ENCODE data around the gene AK3.

The AK3 gene

DNA sequence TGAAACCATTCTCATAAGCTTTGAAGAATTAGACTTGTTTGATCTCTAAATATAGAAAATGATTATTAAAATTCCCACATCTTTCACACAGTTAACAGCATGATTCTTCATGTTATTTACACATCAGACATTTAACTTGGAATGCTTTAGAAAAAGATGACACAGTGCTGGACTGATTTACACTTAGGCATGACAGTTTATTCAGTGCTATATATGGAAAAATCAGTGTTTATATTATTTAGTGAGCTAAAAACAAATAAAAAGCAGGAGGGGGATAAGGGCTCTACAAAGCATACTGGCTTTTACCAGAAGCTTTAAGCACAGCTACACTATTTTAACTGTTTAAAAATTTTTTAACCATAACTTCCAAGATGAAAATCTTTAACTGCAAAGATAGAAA, 31.6 kb downstream of the AK3 start:
- Histone ChIP-seq H3K79me2 (ENCODE audit: insufficient read depth, low read length) (no peaks in the 10 kb centered on the region), H2AFZ (ENCODE audit: low read depth, low read length, severe bottlenecking) (no peak overlapping the region), H3K4me2 (ENCODE audit: low read depth, low read length, poor library complexity, severe bottlenecking) (no peak overlapping the region), H4K20me1 (ENCODE audit: low read depth, low read length) (no peaks in the 10 kb centered on the region), H3K9me3 (ENCODE audit: insufficient read depth, low read length) (no peaks in the 10 kb centered on the region), H3F3A (ENCODE audit: insufficient read depth) (peaks cover 12% of the 10 kb centered on the region; the same call in 1 of the 2 replicates), H3K4me3 (ENCODE audit: insufficient read depth, low read length, poor library complexity, severe bottlenecking) (no peak overlapping the region), H3K27ac (ENCODE audit: low read depth, low read length) (no peak overlapping the region), H3K9ac (ENCODE audit: low read length) (no peak overlapping the region), H3K27me3 (ENCODE audit: low read length) (no peaks in the 10 kb centered on the region), H3K9me2 (replicated peaks; ENCODE audit: insufficient read depth, low read length) (no peaks in the 10 kb centered on the region), H3K36me3 (ENCODE audit: low read length) (peaks cover 46% of the 10 kb centered on the region)
- no peak for TF ChIP-seq EZH2phosphoT487 (conservative IDR thresholded peaks at IDR 0.05; ENCODE audit: low read length)
- TF ChIP-seq, protein P1, sequence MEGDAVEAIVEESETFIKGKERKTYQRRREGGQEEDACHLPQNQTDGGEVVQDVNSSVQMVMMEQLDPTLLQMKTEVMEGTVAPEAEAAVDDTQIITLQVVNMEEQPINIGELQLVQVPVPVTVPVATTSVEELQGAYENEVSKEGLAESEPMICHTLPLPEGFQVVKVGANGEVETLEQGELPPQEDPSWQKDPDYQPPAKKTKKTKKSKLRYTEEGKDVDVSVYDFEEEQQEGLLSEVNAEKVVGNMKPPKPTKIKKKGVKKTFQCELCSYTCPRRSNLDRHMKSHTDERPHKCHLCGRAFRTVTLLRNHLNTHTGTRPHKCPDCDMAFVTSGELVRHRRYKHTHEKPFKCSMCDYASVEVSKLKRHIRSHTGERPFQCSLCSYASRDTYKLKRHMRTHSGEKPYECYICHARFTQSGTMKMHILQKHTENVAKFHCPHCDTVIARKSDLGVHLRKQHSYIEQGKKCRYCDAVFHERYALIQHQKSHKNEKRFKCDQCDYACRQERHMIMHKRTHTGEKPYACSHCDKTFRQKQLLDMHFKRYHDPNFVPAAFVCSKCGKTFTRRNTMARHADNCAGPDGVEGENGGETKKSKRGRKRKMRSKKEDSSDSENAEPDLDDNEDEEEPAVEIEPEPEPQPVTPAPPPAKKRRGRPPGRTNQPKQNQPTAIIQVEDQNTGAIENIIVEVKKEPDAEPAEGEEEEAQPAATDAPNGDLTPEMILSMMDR (IDR thresholded peaks at IDR 0.05; ENCODE audit: insufficient read depth, low read length, poor library complexity, severe bottlenecking) = no peak

DNA sequence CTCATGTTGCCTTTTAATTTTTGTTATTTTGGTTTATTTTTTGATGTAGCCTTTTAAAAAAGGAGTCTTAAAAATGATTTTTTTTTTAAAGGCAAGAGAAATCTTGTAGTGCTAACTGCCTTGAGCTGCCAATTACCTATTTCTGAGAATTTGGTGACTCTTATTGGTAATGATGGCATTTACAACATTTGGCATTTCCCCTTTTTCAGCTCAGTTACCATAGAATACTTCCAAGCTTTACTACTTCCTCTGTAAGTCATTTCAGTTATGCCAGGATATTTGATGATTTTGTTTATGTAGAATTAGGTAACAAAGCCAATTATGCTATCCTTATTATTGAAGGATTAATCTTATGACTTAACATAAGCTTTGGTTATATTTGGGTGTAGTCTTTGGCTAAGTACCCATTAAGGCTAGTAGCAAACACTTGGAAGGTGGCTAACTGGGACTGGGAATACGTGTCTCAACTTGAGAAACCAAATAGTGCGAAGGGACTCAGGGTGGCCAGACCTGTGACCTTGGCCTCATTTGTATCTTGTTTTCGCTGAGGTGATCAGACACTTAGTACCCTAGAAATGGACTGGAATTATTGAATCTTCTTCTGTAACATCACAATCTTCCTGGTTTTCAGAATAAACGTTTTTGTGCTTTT, 33.9 kb downstream of the AK3 start:
- Histone ChIP-seq H3K4me3 (ENCODE audit: insufficient read depth, low read length, poor library complexity, severe bottlenecking) (no peak overlapping the region), H3K9ac (ENCODE audit: low read length) (no peak overlapping the region), H2AFZ (ENCODE audit: low read depth, low read length, severe bottlenecking) (no peak overlapping the region), H3K9me2 (replicated peaks; ENCODE audit: insufficient read depth, low read length) (no peaks in the 10 kb centered on the region), H3K27me3 (ENCODE audit: low read length) (no peaks in the 10 kb centered on the region), H3K79me2 (ENCODE audit: insufficient read depth, low read length) (no peaks in the 10 kb centered on the region), H3F3A (ENCODE audit: insufficient read depth) (peaks cover 12% of the 10 kb centered on the region; the same call in 1 of the 2 replicates), H3K27ac (ENCODE audit: low read depth, low read length) (no peak overlapping the region), H3K9me3 (ENCODE audit: insufficient read depth, low read length) (no peaks in the 10 kb centered on the region), H3K4me2 (ENCODE audit: low read depth, low read length, poor library complexity, severe bottlenecking) (no peak overlapping the region), H3K36me3 (ENCODE audit: low read length) (peaks cover 37% of the 10 kb centered on the region), H4K20me1 (ENCODE audit: low read depth, low read length) (no peaks in the 10 kb centered on the region)
- TF ChIP-seq, protein P1 (IDR thresholded peaks at IDR 0.05; ENCODE audit: insufficient read depth, low read length, poor library complexity, severe bottlenecking) = no peak
- no peak for TF ChIP-seq EZH2phosphoT487 (conservative IDR thresholded peaks at IDR 0.05; ENCODE audit: low read length)

DNA sequence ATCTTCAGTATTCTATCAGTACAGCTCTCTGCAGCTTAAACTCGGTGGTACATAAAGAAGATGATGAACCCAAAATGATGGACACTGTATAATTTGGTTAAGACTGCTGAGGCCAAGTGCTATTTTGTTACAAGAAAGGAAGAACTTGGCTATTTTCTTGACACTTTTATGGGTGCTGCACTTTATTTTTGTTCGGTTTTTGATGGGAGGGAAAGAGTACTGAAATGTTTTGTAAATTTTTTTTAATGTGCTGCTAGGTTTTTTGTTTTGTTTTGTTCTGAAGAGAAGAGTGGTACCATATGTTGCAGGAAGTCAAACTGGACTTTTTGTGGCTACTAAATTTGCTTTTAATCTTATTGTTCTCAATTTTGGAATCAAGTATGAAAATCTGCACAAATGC, 35.0 kb downstream of the AK3 start:
- Histone ChIP-seq H3K9me2 (replicated peaks; ENCODE audit: insufficient read depth, low read length) (no peaks in the 10 kb centered on the region), H3K27me3 (ENCODE audit: low read length) (no peaks in the 10 kb centered on the region), H3K4me3 (ENCODE audit: insufficient read depth, low read length, poor library complexity, severe bottlenecking) (no peak overlapping the region), H2AFZ (ENCODE audit: low read depth, low read length, severe bottlenecking) (no peak overlapping the region), H3K4me2 (ENCODE audit: low read depth, low read length, poor library complexity, severe bottlenecking) (no peak overlapping the region), H3K9me3 (ENCODE audit: insufficient read depth, low read length) (no peaks in the 10 kb centered on the region), H3K79me2 (ENCODE audit: insufficient read depth, low read length) (no peaks in the 10 kb centered on the region), H3K27ac (ENCODE audit: low read depth, low read length) (no peak overlapping the region), H3K9ac (ENCODE audit: low read length) (no peak overlapping the region), H3F3A (ENCODE audit: insufficient read depth) (peaks cover 12% of the 10 kb centered on the region; the same call in 1 of the 2 replicates), H3K36me3 (ENCODE audit: low read length) (peaks cover 41% of the 10 kb centered on the region), H4K20me1 (ENCODE audit: low read depth, low read length) (no peaks in the 10 kb centered on the region)
- TF ChIP-seq, protein P1 (IDR thresholded peaks at IDR 0.05; ENCODE audit: insufficient read depth, low read length, poor library complexity, severe bottlenecking) = no peak
- no peak for TF ChIP-seq EZH2phosphoT487 (conservative IDR thresholded peaks at IDR 0.05; ENCODE audit: low read length)
